ENCODE measurements around the gene LMAN1L.

Gene LMAN1L

GRCh38 chr15:74812533-74812932 is at the start of gene LMAN1L:
TSS of gene LMAN1L (plus strand) at chr15:74812835. CDS start at chr15:74812855, 20 bp downstream.
- DNase-seq (ENCODE audit: low read depth in 2 of 3, low spot score in 1 of 3), result no peak

- DNase-seq (ENCODE audit: low read depth in 2 of 3, low spot score in 1 of 3), result no peak
Measured at GRCh38 chr15:74763416-74763815, 49.2 kb upstream of the LMAN1L start.

GRCh38 chr15:74767167-74768098 is 45.2 kb upstream of the LMAN1L start:
- DNase-seq (ENCODE audit: low read depth in 2 of 3, low spot score in 1 of 3), result no peak

- DNase-seq (ENCODE audit: low read depth in 2 of 3, low spot score in 1 of 3), result no peak
Measured at GRCh38 chr15:74768099-74768770, 44.4 kb upstream of the LMAN1L start.

- no peak for DNase-seq (ENCODE audit: low read depth in 2 of 3, low spot score in 1 of 3)
Measured at GRCh38 chr15:74768771-74769342, 43.8 kb upstream of the LMAN1L start.

- DNase-seq (ENCODE audit: low read depth in 2 of 3, low spot score in 1 of 3), result no peak
Measured at GRCh38 chr15:74769463-74770025, 43.1 kb upstream of the LMAN1L start.

- no peak for DNase-seq (ENCODE audit: low read depth in 2 of 3, low spot score in 1 of 3)
Measured at GRCh38 chr15:74770211-74770903, 42.3 kb upstream of the LMAN1L start.

- DNase-seq (ENCODE audit: low read depth in 2 of 3, low spot score in 1 of 3), result no peak
Measured at GRCh38 chr15:74773329-74773728, 39.3 kb upstream of the LMAN1L start.

- DNase-seq (ENCODE audit: low read depth in 2 of 3, low spot score in 1 of 3), result no peak
Measured at GRCh38 chr15:74773731-74774252, 38.8 kb upstream of the LMAN1L start.

- no peak for DNase-seq (ENCODE audit: low read depth in 2 of 3, low spot score in 1 of 3)
Measured at GRCh38 chr15:74775132-74775562, 37.5 kb upstream of the LMAN1L start.

- DNase-seq (ENCODE audit: low read depth in 2 of 3, low spot score in 1 of 3), result no peak
Measured at GRCh38 chr15:74775894-74776293, 36.7 kb upstream of the LMAN1L start.

GRCh38 chr15:74776821-74777768 is 35.5 kb upstream of the LMAN1L start:
- DNase-seq (ENCODE audit: low read depth in 2 of 3, low spot score in 1 of 3), result peak in 1 of 3 donors; percentile 39

GRCh38 chr15:74777769-74778598 is 34.7 kb upstream of the LMAN1L start:
- DNase-seq (ENCODE audit: low read depth in 2 of 3, low spot score in 1 of 3), result no peak

GRCh38 chr15:74778599-74778970 is 34.0 kb upstream of the LMAN1L start:
- DNase-seq (ENCODE audit: low read depth in 2 of 3, low spot score in 1 of 3), result no peak

- DNase-seq (ENCODE audit: low read depth in 2 of 3, low spot score in 1 of 3), result no peak
Measured at GRCh38 chr15:74779162-74779648, 33.4 kb upstream of the LMAN1L start.

- DNase-seq (ENCODE audit: low read depth in 2 of 3, low spot score in 1 of 3), result no peak
Measured at GRCh38 chr15:74780523-74781430, 31.9 kb upstream of the LMAN1L start.

GRCh38 chr15:74781431-74782258 is 31.0 kb upstream of the LMAN1L start, which contains the start of gene CSK:
TSS of gene CSK (plus strand) at chr15:74782080. CDS start at chr15:74798298, 16,218 bp downstream.
- peak in 2 of 3 donors; percentile 49 to 67 for DNase-seq (ENCODE audit: low read depth in 2 of 3, low spot score in 1 of 3)

Measured in stimulated activated CD4-positive, alpha-beta T cell treated with anti-CD3 and anti-CD28 coated beads, Interleukin-12 subunit alpha, Interleukin-12 subunit beta, amount 100 ng/mL, for 48 hours (primary cell).